ENCODE data around the gene MTFMT. TPM values are rescaled to one million over a fixed set of nuclear protein-coding genes. Genes with fewer than 3 reads are reported as not detected.

The MTFMT gene
- total and polyA plus RNA-seq, 2 of the 13 experiments (the other 11 are each of a cell fraction or from before 2014, with no cell fraction given), result 9.9 to 23.2 TPM

DNA sequence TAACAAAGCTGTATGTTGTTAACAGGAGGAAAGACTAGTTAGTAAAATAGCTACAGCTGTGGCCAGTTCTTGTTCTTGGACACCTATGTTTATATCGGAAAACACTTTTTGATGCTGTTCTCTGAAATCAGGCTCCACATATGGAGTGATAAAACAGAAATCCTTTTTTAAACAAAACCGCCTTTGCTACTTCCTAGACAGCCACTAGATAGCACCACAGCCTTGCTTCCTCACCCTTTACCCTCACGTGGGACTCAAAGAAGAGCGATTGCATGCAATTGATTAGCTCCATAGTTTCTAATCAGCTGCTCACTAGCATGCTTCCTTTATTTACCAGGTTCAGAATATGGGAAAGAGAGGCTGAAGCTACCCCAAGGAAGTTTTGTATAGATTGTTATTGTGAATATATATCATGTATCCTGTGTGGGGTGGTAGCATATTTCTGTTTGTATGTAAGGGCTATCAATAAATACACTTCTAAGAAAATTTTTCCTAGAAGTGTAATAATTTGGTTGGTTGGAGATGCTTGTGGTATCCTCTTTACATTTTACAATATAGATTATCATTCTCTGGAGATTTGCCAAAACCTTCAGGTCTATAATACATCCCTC is 4.3 kb upstream of the MTFMT start (continued):
- TF ChIP-seq, protein P1, sequence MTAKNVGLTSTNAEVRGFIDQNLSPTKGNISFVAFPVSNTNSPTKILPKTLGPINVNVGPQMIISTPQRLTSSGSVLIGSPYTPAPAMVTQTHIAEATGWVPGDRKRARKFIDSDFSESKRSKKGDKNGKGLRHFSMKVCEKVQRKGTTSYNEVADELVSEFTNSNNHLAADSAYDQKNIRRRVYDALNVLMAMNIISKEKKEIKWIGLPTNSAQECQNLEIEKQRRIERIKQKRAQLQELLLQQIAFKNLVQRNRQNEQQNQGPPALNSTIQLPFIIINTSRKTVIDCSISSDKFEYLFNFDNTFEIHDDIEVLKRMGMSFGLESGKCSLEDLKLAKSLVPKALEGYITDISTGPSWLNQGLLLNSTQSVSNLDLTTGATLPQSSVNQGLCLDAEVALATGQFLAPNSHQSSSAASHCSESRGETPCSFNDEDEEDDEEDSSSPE (CRISPR knock-in tag; IDR thresholded peaks at IDR 0.05), result 0 out of 2 replicates have a peak, but pooled peaks have one; percentile 2
- TF ChIP-seq HDAC2 (CRISPR knock-in tag; IDR thresholded peaks at IDR 0.05), result no peak; the same call in 1 of the 2 replicates
- TF ChIP-seq GTF3A (CRISPR knock-in tag; conservative IDR thresholded peaks at IDR 0.05), result no peak
- TF ChIP-seq HMGA1 (CRISPR knock-in tag; conservative IDR thresholded peaks at IDR 0.05), result no peak
- TF ChIP-seq RFXANK (CRISPR knock-in tag; IDR thresholded peaks at IDR 0.05), result no peak
- TF ChIP-seq PHF20 (CRISPR knock-in tag; IDR thresholded peaks at IDR 0.05), result no peak
- no peak for TF ChIP-seq ZIK1 (CRISPR knock-in tag; IDR thresholded peaks at IDR 0.05; ENCODE audit: borderline replicate concordance, low read depth)
- TF ChIP-seq CBFB (CRISPR knock-in tag; IDR thresholded peaks at IDR 0.05), result no peak
- 0 out of 2 replicates have a peak, but pooled peaks have one; percentile 21 for TF ChIP-seq MIXL1 (CRISPR knock-in tag; IDR thresholded peaks at IDR 0.05)
- no peak for TF ChIP-seq KDM2A (CRISPR knock-in tag; IDR thresholded peaks at IDR 0.05; ENCODE audit: borderline replicate concordance, low read depth)
- no peak for TF ChIP-seq CHD4 (IDR thresholded peaks at IDR 0.05; ENCODE audit: borderline replicate concordance, low read length)
- TF ChIP-seq, protein P2, sequence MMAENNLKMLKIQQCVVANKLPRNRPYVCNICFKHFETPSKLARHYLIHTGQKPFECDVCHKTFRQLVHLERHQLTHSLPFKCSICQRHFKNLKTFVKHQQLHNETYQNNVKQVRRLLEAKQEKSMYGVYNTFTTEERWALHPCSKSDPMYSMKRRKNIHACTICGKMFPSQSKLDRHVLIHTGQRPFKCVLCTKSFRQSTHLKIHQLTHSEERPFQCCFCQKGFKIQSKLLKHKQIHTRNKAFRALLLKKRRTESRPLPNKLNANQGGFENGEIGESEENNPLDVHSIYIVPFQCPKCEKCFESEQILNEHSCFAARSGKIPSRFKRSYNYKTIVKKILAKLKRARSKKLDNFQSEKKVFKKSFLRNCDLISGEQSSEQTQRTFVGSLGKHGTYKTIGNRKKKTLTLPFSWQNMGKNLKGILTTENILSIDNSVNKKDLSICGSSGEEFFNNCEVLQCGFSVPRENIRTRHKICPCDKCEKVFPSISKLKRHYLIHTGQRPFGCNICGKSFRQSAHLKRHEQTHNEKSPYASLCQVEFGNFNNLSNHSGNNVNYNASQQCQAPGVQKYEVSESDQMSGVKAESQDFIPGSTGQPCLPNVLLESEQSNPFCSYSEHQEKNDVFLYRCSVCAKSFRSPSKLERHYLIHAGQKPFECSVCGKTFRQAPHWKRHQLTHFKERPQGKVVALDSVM (CRISPR knock-in tag; IDR thresholded peaks at IDR 0.05), result no peak
- peak; percentile 48; the same call in 1 of the 2 replicates for TF ChIP-seq BHLHE40 (IDR thresholded peaks at IDR 0.05; ENCODE audit: low read length)
- no peak for TF ChIP-seq TCF7 (IDR thresholded peaks at IDR 0.05; ENCODE audit: low read depth)
- TF ChIP-seq RAD21 (CRISPR knock-in tag; IDR thresholded peaks at IDR 0.05), result peak; percentile 66; the same call in 1 of the 2 replicates
- TF ChIP-seq SOX13 (IDR thresholded peaks at IDR 0.05), result no peak
- TF ChIP-seq SOX13 (CRISPR knock-in tag; conservative IDR thresholded peaks at IDR 0.05 in 1 of 2, IDR thresholded peaks at IDR 0.05 in 1 of 2), result peak in 1 of 2 experiments; percentile 10; a peak in 1 of 4 replicates
- TF ChIP-seq ZNF646 (CRISPR knock-in tag; IDR thresholded peaks at IDR 0.05), result no peak
- TF ChIP-seq NR2F1 (CRISPR knock-in tag; IDR thresholded peaks at IDR 0.05), result no peak
- TF ChIP-seq DNMT3B (CRISPR knock-in tag; conservative IDR thresholded peaks at IDR 0.05), result no peak
- no peak for TF ChIP-seq ATAD3A (CRISPR knock-in tag; IDR thresholded peaks at IDR 0.05)
- TF ChIP-seq CEBPG (CRISPR knock-in tag; IDR thresholded peaks at IDR 0.05), result peak; percentile 46
- no peak for TF ChIP-seq PLRG1 (conservative IDR thresholded peaks at IDR 0.05)
